Panc1 (cell line): Measurements from ENCODE around the gene ATCAY. TPM values are rescaled to one million over a fixed set of nuclear protein-coding genes. Genes with fewer than 3 reads are reported as not detected.

Source experiments
- ATAC-seq: fragments of 200-7000 bp; cut with Tn5 transposase; 2 replicates; pipeline ENCODE4 v1.9.1; 2020; ENCODE audit warnings: mild to moderate bottlenecking, moderate library complexity
- BruUV-seq: library from RNA; stranded (reverse); fragments of 400-500 nt; replicated peaks from 2 replicates; lab custom pipeline; 2021; lab: Mats Ljungman, UMichigan
- CTCF ChIA-PET: fragments of 300-600 bp; sonication (Branson Sonifier 250); formaldehyde crosslinking; loops from one replicate; lab custom pipeline; 2022; ENCODE audit warnings: antibody characterized with exemption; lab: Charles Lee
- POLR2A ChIA-PET: fragments of 300-600 bp; sonication (Branson Sonifier 250); formaldehyde crosslinking; loops from one replicate; lab custom pipeline; 2022; ENCODE audit warnings: antibody characterized with exemption; lab: Charles Lee
- DNase-seq: peaks from one replicate; pipeline ENCODE4 v3.0.0-alpha.2; 2010; ENCODE audit warnings: low read depth, low spot score
- H3K27ac ChIP-seq: 2 replicates; pipeline ENCODE4 v1.5.1; 2011; ENCODE audit warnings: mild to moderate bottlenecking, low read length, inconsistent platforms
- H3K27me3 ChIP-seq: fragments of 200-500 bp; sonication (Bioruptor generic); 2 replicates; pipeline ENCODE4 v1.6.0; 2014; ENCODE audit warnings: low read length, inconsistent platforms; ENCODE audit not compliant: control insufficient read depth, insufficient read depth
- H3K36me3 ChIP-seq: fragments of 200-500 bp; sonication (Bioruptor generic); 2 replicates; pipeline ENCODE4 v1.5.1; 2014; ENCODE audit warnings: inconsistent platforms, mild to moderate bottlenecking, low read length, moderate library complexity; ENCODE audit not compliant: control insufficient read depth, insufficient read depth
- H3K4me1 ChIP-seq: 2 replicates; pipeline ENCODE4 v1.5.1; 2011; ENCODE audit warnings: inconsistent platforms, mild to moderate bottlenecking, low read length, moderate library complexity; ENCODE audit not compliant: control insufficient read depth, insufficient read depth
- H3K4me3 ChIP-seq, 2 experiments: 2 replicates each; pipeline ENCODE4 v1.5.1; 2011 to 2012; ENCODE audit warnings: low read depth in 2 of 2, low read length in 2 of 2, mild to moderate bottlenecking in 2 of 2, inconsistent platforms in 1 of 2, moderate library complexity in 1 of 2
- H3K9me3 ChIP-seq: fragments of 200-500 bp; sonication (Bioruptor generic); 2 replicates; pipeline ENCODE4 v1.5.1; 2014; ENCODE audit warnings: low read depth, mild to moderate bottlenecking, inconsistent platforms, low read length, moderate library complexity; ENCODE audit not compliant: control insufficient read depth, insufficient read depth
- POLR2AphosphoS5 ChIP-seq: IDR thresholded peaks from 2 replicates; pipeline ENCODE4 v1.6.1; 2012; ENCODE audit warnings: mild to moderate bottlenecking, low read depth, low read length, moderate library complexity
- SIN3A ChIP-seq: IDR thresholded peaks from 2 replicates; pipeline ENCODE4 v1.6.1; 2012; ENCODE audit warnings: low read depth, mild to moderate bottlenecking, low read length, moderate library complexity, borderline replicate concordance; ENCODE audit not compliant: insufficient read depth
- TCF7L2 ChIP-seq: IDR thresholded peaks from 2 replicates; pipeline ENCODE4 v1.6.1; 2011; ENCODE audit warnings: mild to moderate bottlenecking, low read depth, low read length, inconsistent platforms
- in situ Hi-C: cut with HindIII; loops from 2 replicates; pipeline ENCODE4 v1.10.0; 2016; ENCODE audit warnings: low sequenced_read_pairs, low pct_unique_long_range_greater_than_20kb
- intact Hi-C: fragments of 100-400 bp; cut with micrococcal nuclease; formaldehyde crosslinking; loops from one replicate; pipeline ENCODE4 v1.10.0; 2022; ENCODE audit not compliant: unreplicated experiment
- total RNA-seq: library from RNA; stranded (reverse); gene quantifications from one replicate; pipeline ENCODE4 v1.2.1, GENCODE V29; 2021; ENCODE audit not compliant: unreplicated experiment
- TF ChIP-seq, protein P1 (sequence below): fragments of 450-650 bp; IDR thresholded peaks from 2 replicates; pipeline ENCODE4 v1.5.1; 2017; ENCODE audit warnings: mild to moderate bottlenecking
- TF ChIP-seq, protein P2 (sequence below), 2 experiments: IDR thresholded peaks; 2 replicates each; pipeline ENCODE4 v1.6.1; 2011 to 2012; ENCODE audit warnings: low read depth in 2 of 2, control low read depth in 1 of 2, low read length in 1 of 2, mild to moderate bottlenecking in 1 of 2, moderate library complexity in 1 of 2; ENCODE audit not compliant: insufficient read depth in 1 of 2

Gene ATCAY
- total RNA-seq, 1 experiment from 2014 or later = 0.15 TPM

DNA sequence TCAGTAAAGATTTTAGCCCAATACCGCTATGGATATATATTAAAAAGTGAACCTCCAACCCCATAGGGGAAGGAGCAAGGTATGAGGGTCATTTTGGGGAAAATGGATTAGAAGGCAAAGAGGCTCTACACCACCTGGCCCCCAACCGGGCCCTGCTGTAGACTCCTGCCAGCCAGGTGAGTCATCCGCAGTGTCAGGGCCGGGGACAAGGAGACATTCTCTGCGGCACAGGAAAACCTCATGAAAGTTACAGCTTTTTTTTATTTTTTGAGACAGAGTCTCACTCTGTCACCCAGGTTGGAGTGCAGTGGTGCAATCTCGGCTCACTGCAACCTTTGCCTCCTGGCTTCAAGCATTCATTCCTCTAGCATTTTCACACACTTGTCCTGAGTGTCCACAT, 43.6 kb upstream of the ATCAY start:
- BruUV-seq = no TSS peak
- no peak for DNase-seq
- Histone ChIP-seq H3K36me3 (no peaks in the 10 kb centered on the region), H3K4me3 (no peak overlapping the region), H3K9me3 (no peaks in the 10 kb centered on the region), H3K27me3 (no peaks in the 10 kb centered on the region), H3K27ac (no peak overlapping the region), H3K4me1 (no peaks in the 10 kb centered on the region)
- in situ Hi-C loops = no loop called here
- ChIA-PET POLR2A (no interaction called here), CTCF (no interaction called here)
- ATAC-seq = no peak
- TF ChIP-seq TCF7L2 (no peak), SIN3A (no peak), POLR2AphosphoS5 (no peak)
- TF ChIP-seq, protein P1, sequence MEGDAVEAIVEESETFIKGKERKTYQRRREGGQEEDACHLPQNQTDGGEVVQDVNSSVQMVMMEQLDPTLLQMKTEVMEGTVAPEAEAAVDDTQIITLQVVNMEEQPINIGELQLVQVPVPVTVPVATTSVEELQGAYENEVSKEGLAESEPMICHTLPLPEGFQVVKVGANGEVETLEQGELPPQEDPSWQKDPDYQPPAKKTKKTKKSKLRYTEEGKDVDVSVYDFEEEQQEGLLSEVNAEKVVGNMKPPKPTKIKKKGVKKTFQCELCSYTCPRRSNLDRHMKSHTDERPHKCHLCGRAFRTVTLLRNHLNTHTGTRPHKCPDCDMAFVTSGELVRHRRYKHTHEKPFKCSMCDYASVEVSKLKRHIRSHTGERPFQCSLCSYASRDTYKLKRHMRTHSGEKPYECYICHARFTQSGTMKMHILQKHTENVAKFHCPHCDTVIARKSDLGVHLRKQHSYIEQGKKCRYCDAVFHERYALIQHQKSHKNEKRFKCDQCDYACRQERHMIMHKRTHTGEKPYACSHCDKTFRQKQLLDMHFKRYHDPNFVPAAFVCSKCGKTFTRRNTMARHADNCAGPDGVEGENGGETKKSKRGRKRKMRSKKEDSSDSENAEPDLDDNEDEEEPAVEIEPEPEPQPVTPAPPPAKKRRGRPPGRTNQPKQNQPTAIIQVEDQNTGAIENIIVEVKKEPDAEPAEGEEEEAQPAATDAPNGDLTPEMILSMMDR = no peak
- intact Hi-C loops = no loop called here

DNA sequence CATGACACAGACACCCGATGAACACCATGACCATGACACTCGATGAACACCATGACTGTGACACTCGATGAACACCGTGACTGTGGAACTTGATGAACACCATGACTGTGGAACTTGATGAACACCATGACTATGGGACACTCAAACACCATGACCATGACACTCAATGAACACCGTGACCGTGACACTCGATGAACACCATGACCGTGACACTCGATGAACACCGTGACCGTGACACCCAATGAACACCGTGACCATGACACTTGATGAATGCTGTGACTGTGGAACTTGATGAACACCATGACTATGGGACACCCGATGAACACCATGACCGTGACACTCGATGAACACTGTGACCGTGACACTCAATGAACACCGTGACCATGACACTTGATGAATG, 43.2 kb upstream of the ATCAY start:
- Histone ChIP-seq H3K9me3 (no peaks in the 10 kb centered on the region), H3K4me3 (no peak overlapping the region), H3K4me1 (no peaks in the 10 kb centered on the region), H3K27me3 (no peaks in the 10 kb centered on the region), H3K27ac (no peak overlapping the region), H3K36me3 (no peaks in the 10 kb centered on the region)
- ATAC-seq = no peak
- DNase-seq = no peak
- CTCF ChIA-PET = no interaction called here
- TF ChIP-seq, protein P1 = no peak
- TF ChIP-seq POLR2AphosphoS5 (no peak), SIN3A (no peak), TCF7L2 (no peak)
- TF ChIP-seq, protein P2, sequence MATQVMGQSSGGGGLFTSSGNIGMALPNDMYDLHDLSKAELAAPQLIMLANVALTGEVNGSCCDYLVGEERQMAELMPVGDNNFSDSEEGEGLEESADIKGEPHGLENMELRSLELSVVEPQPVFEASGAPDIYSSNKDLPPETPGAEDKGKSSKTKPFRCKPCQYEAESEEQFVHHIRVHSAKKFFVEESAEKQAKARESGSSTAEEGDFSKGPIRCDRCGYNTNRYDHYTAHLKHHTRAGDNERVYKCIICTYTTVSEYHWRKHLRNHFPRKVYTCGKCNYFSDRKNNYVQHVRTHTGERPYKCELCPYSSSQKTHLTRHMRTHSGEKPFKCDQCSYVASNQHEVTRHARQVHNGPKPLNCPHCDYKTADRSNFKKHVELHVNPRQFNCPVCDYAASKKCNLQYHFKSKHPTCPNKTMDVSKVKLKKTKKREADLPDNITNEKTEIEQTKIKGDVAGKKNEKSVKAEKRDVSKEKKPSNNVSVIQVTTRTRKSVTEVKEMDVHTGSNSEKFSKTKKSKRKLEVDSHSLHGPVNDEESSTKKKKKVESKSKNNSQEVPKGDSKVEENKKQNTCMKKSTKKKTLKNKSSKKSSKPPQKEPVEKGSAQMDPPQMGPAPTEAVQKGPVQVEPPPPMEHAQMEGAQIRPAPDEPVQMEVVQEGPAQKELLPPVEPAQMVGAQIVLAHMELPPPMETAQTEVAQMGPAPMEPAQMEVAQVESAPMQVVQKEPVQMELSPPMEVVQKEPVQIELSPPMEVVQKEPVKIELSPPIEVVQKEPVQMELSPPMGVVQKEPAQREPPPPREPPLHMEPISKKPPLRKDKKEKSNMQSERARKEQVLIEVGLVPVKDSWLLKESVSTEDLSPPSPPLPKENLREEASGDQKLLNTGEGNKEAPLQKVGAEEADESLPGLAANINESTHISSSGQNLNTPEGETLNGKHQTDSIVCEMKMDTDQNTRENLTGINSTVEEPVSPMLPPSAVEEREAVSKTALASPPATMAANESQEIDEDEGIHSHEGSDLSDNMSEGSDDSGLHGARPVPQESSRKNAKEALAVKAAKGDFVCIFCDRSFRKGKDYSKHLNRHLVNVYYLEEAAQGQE (IDR thresholded peaks at IDR 0.05; ENCODE audit: insufficient read depth in 1 of 2, low read depth in 2 of 2, low read length in 1 of 2) = no peak
- in situ Hi-C loops (no loop called here), intact Hi-C loops (no loop called here)
- POLR2A ChIA-PET = no interaction called here
- BruUV-seq = no TSS peak

DNA sequence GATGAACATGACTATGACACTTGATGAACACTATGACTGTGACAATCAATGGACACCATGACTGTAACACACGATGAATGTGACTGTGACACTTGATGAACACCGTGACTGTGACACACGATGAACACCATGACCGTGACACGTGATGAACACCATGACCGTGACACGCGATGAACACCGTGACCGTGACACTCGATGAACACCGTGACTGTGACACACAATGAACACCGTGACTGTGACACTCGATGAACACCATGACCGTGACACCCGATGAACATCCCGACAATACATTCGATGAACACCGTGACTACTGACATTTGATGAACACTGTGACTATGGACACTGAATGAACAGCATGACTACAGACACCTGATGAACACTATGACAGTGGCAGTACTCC, 42.6 kb upstream of the ATCAY start:
- ChIA-PET CTCF (no interaction called here), POLR2A (no interaction called here)
- Histone ChIP-seq H3K27me3 (no peaks in the 10 kb centered on the region), H3K4me1 (no peaks in the 10 kb centered on the region), H3K9me3 (no peaks in the 10 kb centered on the region), H3K4me3 (no peak overlapping the region), H3K27ac (no peak overlapping the region), H3K36me3 (no peaks in the 10 kb centered on the region)
- ATAC-seq = no peak
- in situ Hi-C loops = no loop called here
- intact Hi-C loops = no loop called here
- DNase-seq = no peak
- BruUV-seq = no TSS peak
- no peak for TF ChIP-seq POLR2AphosphoS5
- TF ChIP-seq, protein P1 = no peak
- no peak for TF ChIP-seq SIN3A
- TF ChIP-seq, protein P2 (IDR thresholded peaks at IDR 0.05; ENCODE audit: insufficient read depth in 1 of 2, low read depth in 2 of 2, low read length in 1 of 2) = no peak
- TF ChIP-seq TCF7L2 = no peak
